HEK293 (cell line): Measurements from ENCODE around the gene C2orf80.
A peak's percentile ranks its signal among the peaks of the same experiment; 100 is the strongest.
"Not testable (repeated sequence)": the region's sequence is repeated elsewhere in the genome, so short reads cannot be mapped to it uniquely, and the experiment has no call there.

Experiments used
- CTCF ChIA-PET: fragments of 350-600 bp; formaldehyde crosslinking; extraction: SDS; loops from one replicate; lab custom pipeline; 2021; ENCODE audit warnings: antibody characterized with exemption; lab: Yijun Ruan, JAX
- POLR2A ChIA-PET: fragments of 300-600 bp; formaldehyde crosslinking; extraction: SDS; loops from one replicate; lab custom pipeline; 2020; ENCODE audit warnings: antibody characterized with exemption, inconsistent platforms; lab: Yijun Ruan, JAX
- H3K27ac ChIP-seq: fragments of 200-500 bp; sonication (Bioruptor generic); 2 replicates; pipeline ENCODE4 v1.5.1; 2014; ENCODE audit warnings: low read depth, low read length, control low read depth, inconsistent platforms; ENCODE audit errors: extremely low read depth
- H3K36me3 ChIP-seq, 2 experiments: fragments of 200-500 bp in 1 of 2; sonication (Bioruptor generic) in 1 of 2; 1 replicate in 1 of 2; 2 replicates in 1 of 2; pipeline ENCODE4 v1.5.1; 2014 to 2017; ENCODE audit warnings: inconsistent platforms in 2 of 2, low read length in 2 of 2; ENCODE audit not compliant: control insufficient read depth in 2 of 2, insufficient read depth in 1 of 2
- H3K4me1 ChIP-seq: fragments of 200-500 bp; sonication (Bioruptor generic); 2 replicates; pipeline ENCODE4 v1.5.1; 2014; ENCODE audit warnings: mild to moderate bottlenecking, low read length, inconsistent platforms; ENCODE audit not compliant: control insufficient read depth, insufficient read depth
- H3K4me3 ChIP-seq: 2 replicates; pipeline ENCODE4 v1.5.1; 2011; ENCODE audit warnings: low read depth, mild to moderate bottlenecking, control low read depth, low read length, moderate library complexity
- H3K9me3 ChIP-seq: fragments of 200-500 bp; sonication (Bioruptor generic); 2 replicates; pipeline ENCODE4 v1.5.1; 2014; ENCODE audit warnings: low read depth, low read length, inconsistent platforms; ENCODE audit not compliant: control insufficient read depth, insufficient read depth
- BCL11B ChIP-seq: fragments of 450-650 bp; formaldehyde crosslinking; IDR thresholded peaks from 2 replicates; pipeline ENCODE4 v1.5.1; 2016; ENCODE audit warnings: low read depth, missing biosample characterization, missing genetic modification characterization
- GLI2 ChIP-seq: fragments of 450-650 bp; formaldehyde crosslinking; IDR thresholded peaks from 2 replicates; pipeline ENCODE4; 2017; ENCODE audit warnings: missing biosample characterization, missing genetic modification characterization, low read depth, borderline replicate concordance
- GLI4 ChIP-seq: fragments of 450-650 bp; formaldehyde crosslinking; IDR thresholded peaks from 2 replicates; pipeline ENCODE4 v1.5.1; 2016; ENCODE audit warnings: missing biosample characterization, missing genetic modification characterization
- HOXD13 ChIP-seq: sonication (generic); formaldehyde crosslinking; IDR thresholded peaks from 2 replicates; pipeline ENCODE4 v1.8.0; 2022; ENCODE audit warnings: missing genetic modification reagents, borderline replicate concordance
- OVOL3 ChIP-seq: fragments of 450-650 bp; formaldehyde crosslinking; IDR thresholded peaks from 2 replicates; pipeline ENCODE4 v1.5.1; 2016; ENCODE audit warnings: missing biosample characterization, missing genetic modification characterization
- SP7 ChIP-seq: fragments of 450-650 bp; formaldehyde crosslinking; IDR thresholded peaks from 2 replicates; pipeline ENCODE4 v1.5.1; 2016; ENCODE audit warnings: missing biosample characterization, missing genetic modification characterization
- ZBTB17 ChIP-seq: fragments of 450-650 bp; formaldehyde crosslinking; IDR thresholded peaks from 2 replicates; pipeline ENCODE4 v1.5.1; 2016; ENCODE audit warnings: missing biosample characterization, missing genetic modification characterization
- ZNF132 ChIP-seq: fragments of 450-650 bp; formaldehyde crosslinking; IDR thresholded peaks from 2 replicates; pipeline ENCODE4 v1.5.1; 2017; ENCODE audit warnings: missing biosample characterization, missing genetic modification characterization, borderline replicate concordance
- ZNF146 ChIP-seq: fragments of 450-650 bp; formaldehyde crosslinking; IDR thresholded peaks from 2 replicates; pipeline ENCODE4 v1.5.1; 2016; ENCODE audit warnings: missing biosample characterization, missing genetic modification characterization
- ZNF174 ChIP-seq: fragments of 450-650 bp; formaldehyde crosslinking; IDR thresholded peaks from 2 replicates; pipeline ENCODE4 v1.5.0; 2017; ENCODE audit warnings: missing biosample characterization, mild to moderate bottlenecking, missing genetic modification characterization
- ZNF202 ChIP-seq: fragments of 450-650 bp; formaldehyde crosslinking; IDR thresholded peaks from 2 replicates; pipeline ENCODE4 v1.5.1; 2016; ENCODE audit warnings: missing biosample characterization, missing genetic modification characterization, borderline replicate concordance
- ZNF23 ChIP-seq: fragments of 450-650 bp; formaldehyde crosslinking; IDR thresholded peaks from 2 replicates; pipeline ENCODE4 v1.5.1; 2016; ENCODE audit warnings: missing biosample characterization, missing genetic modification characterization, borderline replicate concordance
- ZNF248 ChIP-seq: fragments of 450-650 bp; formaldehyde crosslinking; IDR thresholded peaks from 2 replicates; pipeline ENCODE4 v1.5.1; 2017; ENCODE audit warnings: missing biosample characterization, missing genetic modification characterization
- ZNF341 ChIP-seq: fragments of 450-650 bp; formaldehyde crosslinking; IDR thresholded peaks from 2 replicates; pipeline ENCODE4; 2016; ENCODE audit warnings: low read depth, missing biosample characterization, missing genetic modification characterization
- ZNF37A ChIP-seq: fragments of 450-650 bp; IDR thresholded peaks from 2 replicates; pipeline ENCODE4 v1.5.1; 2018; ENCODE audit warnings: missing biosample characterization, missing genetic modification characterization
- ZNF473 ChIP-seq: fragments of 450-650 bp; formaldehyde crosslinking; IDR thresholded peaks from 2 replicates; pipeline ENCODE4 v1.5.1; 2017; ENCODE audit warnings: missing biosample characterization, missing genetic modification characterization
- ZNF560 ChIP-seq: fragments of 450-650 bp; formaldehyde crosslinking; IDR thresholded peaks from 2 replicates; pipeline ENCODE4 v1.5.1; 2017; ENCODE audit warnings: missing biosample characterization, missing genetic modification characterization, borderline replicate concordance
- ZSCAN30 ChIP-seq: fragments of 450-650 bp; IDR thresholded peaks from 2 replicates; pipeline ENCODE4 v1.5.1; 2018; ENCODE audit warnings: missing biosample characterization, mild to moderate bottlenecking, missing genetic modification characterization, moderate library complexity
- ZXDB ChIP-seq: fragments of 450-650 bp; formaldehyde crosslinking; IDR thresholded peaks from 2 replicates; pipeline ENCODE4 v1.5.1; 2016; ENCODE audit warnings: missing biosample characterization, missing genetic modification characterization
- TF ChIP-seq, protein P1 (sequence below): sonication (generic); formaldehyde crosslinking; IDR thresholded peaks from 2 replicates; pipeline ENCODE4 v1.8.1; 2022; ENCODE audit warnings: mild to moderate bottlenecking, moderate library complexity, missing genetic modification reagents
- TF ChIP-seq, protein P2 (sequence below): fragments of 450-650 bp; formaldehyde crosslinking; IDR thresholded peaks from 2 replicates; pipeline ENCODE4 v1.5.1; 2016; ENCODE audit warnings: missing biosample characterization, missing genetic modification characterization
- TF ChIP-seq, protein P3 (sequence below): fragments of 450-650 bp; formaldehyde crosslinking; IDR thresholded peaks from 2 replicates; pipeline ENCODE4 v1.5.1; 2016; ENCODE audit warnings: missing biosample characterization, missing genetic modification characterization, borderline replicate concordance
- TF ChIP-seq, protein P4 (sequence below): fragments of 450-650 bp; formaldehyde crosslinking; IDR thresholded peaks from 2 replicates; pipeline ENCODE4 v1.5.1; 2017; ENCODE audit warnings: missing biosample characterization, missing genetic modification characterization

C2orf80 gene

DNA sequence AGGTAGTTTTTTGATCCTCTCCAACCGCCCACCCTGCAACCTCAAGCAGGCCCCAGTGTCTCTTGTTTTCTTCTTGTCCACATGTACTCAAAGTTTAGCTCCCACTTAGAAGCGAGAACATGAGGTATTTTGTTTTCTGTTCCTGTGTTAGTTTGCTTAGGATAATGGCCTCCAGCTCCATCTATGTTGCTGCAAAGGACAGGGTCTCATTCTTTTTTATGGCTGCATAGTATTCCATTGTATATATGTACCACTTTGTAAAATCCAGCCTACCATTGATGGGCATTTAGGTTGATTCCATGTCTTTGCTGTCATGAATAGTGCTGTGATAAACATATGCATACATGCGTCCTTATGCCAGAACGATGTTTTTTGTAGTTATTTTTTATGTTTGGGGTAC, 62.7 kb downstream of the C2orf80 start:
- ChIA-PET CTCF (no interaction called here), POLR2A (no interaction called here)
- no peaks in the 10 kb centered on the region for H3K4me1 ChIP-seq
- TF ChIP-seq OVOL3 (tag by site-specific recombination) = no peak
- TF ChIP-seq ZNF146 (tag by site-specific recombination) = peak; percentile 79
- TF ChIP-seq ZNF560 (tag by site-specific recombination) = no peak
- H3K9me3 ChIP-seq = no peaks in the 10 kb centered on the region
- no peak overlapping the region for H3K4me3 ChIP-seq
- no peak overlapping the region for H3K27ac ChIP-seq
- H3K36me3 ChIP-seq = no peaks in the 10 kb centered on the region

DNA sequence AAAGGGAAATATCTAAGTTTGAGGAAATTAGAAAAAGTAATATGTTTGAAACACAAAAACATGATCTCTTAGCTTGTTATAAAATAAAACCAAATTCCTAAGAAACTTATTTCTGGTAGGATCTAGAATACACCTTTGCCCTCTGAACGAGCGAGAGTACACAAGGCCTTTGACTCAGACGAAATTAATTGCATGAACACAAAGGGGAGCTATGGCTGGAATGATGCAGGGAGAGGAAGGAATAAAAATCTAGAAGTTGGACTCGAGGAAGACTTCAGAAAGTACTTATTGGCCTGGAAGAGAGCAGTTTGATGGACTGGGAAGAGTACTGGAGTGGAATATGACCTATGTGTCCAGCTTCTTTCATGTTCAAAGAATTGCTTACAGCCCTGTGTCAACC, 64.6 kb downstream of the C2orf80 start:
- Histone ChIP-seq H3K27ac (no peak overlapping the region), H3K9me3 (no peaks in the 10 kb centered on the region), H3K4me1 (no peaks in the 10 kb centered on the region), H3K36me3 (no peaks in the 10 kb centered on the region), H3K4me3 (no peak overlapping the region)
- ChIA-PET CTCF (interaction anchor here (1.3 kb wide), 1 partner anchor 51 kb away, joined by 6 read pairs; no protein-coding TSS in a partner anchor), POLR2A (interaction anchor here (0.6 kb wide), 1 partner anchor 16 kb away, joined by 3 read pairs; no protein-coding TSS in a partner anchor)
- TF ChIP-seq, protein P1, sequence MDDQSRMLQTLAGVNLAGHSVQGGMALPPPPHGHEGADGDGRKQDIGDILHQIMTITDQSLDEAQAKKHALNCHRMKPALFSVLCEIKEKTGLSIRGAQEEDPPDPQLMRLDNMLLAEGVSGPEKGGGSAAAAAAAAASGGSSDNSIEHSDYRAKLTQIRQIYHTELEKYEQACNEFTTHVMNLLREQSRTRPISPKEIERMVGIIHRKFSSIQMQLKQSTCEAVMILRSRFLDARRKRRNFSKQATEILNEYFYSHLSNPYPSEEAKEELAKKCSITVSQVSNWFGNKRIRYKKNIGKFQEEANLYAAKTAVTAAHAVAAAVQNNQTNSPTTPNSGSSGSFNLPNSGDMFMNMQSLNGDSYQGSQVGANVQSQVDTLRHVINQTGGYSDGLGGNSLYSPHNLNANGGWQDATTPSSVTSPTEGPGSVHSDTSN = no peak
- TF ChIP-seq HOXD13 (no peak), GLI4 (no peak), GLI2 (tag by site-specific recombination) (no peak), ZXDB (tag by site-specific recombination) (no peak), ZNF341 (tag by site-specific recombination) (no peak), ZNF248 (no peak), ZNF146 (tag by site-specific recombination) (no peak), ZSCAN30 (no peak), ZNF174 (tag by site-specific recombination) (no peak), SP7 (tag by site-specific recombination) (no peak)
- TF ChIP-seq, protein P2, sequence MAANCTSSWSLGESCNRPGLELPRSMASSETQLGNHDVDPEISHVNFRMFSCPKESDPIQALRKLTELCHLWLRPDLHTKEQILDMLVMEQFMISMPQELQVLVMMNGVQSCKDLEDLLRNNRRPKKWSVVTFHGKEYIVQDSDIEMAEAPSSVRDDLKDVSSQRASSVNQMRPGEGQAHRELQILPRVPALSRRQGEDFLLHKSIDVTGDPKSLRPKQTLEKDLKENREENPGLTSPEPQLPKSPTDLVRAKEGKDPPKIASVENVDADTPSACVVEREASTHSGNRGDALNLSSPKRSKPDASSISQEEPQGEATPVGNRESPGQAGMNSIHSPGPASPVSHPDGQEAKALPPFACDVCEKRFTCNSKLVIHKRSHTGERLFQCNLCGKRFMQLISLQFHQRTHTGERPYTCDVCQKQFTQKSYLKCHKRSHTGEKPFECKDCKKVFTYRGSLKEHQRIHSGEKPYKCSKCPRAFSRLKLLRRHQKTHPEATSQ (tag by site-specific recombination) = no peak

DNA sequence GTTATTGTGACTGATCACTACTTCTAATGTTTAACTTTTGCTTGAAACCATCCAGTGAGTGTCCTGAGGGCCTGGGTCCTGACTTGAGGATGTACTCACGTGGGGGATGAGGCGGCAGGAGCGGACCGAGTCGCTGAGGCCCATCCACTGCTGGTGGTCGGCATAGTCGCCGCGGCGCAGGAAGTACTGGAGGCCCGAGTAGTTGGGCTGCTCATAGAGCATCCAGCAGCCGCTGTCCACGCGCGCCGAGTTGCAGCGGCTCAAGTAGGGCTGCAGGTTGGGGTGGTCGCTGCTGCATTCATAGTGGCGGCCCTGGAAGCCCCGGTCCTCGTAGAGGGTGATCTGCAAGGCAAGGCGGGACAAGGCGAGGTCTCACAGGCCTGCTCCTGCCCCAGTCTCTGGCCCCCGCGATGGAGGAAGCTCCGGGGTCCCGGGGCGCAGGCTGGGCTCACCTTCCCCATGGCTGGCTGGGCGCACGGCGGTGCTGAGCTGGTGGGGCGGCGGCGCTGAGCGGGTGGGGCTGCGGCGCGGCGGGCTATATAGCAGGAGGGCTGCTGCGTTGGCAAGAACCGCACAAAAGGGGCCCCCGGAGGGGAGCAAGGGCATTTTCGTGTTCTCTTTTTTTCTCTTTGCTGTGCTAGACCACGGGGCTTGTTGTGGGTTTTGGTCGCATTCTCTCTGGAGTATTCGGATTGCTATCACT, 65.7 kb downstream of the C2orf80 start, which contains the start of gene CRYGD:
Gene CRYGD, minus strand, starts transcription at position 512 of the 703 bp plus-strand sequence. Its CDS starts 51 bp downstream, at position 461.
- POLR2A ChIA-PET, H3K4me1 ChIP-seq, H3K36me3 ChIP-seq, H3K4me3 ChIP-seq, H3K27ac ChIP-seq, H3K9me3 ChIP-seq: not testable (repeated sequence)
- CTCF ChIA-PET = interaction anchor here (1.3 kb wide), 1 partner anchor 52 kb away, joined by 6 read pairs; no protein-coding TSS in a partner anchor

DNA sequence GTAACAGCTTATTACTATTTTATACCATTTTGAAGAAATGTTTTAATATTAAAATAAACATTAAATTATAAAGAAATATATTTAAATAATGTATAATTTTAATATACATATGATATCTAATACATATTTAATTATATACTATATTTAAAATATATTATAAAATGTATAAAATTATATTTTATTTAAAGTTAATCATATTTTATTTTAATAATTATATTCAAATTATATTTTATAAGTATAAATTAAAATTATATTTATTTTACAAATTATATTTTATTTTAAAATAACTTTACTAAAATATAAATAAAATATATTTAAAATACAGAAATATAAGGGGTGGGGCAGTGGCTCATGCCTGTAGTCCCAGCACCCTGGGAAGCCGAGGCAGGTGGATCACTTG, 67.6 kb downstream of the C2orf80 start:
- ChIA-PET CTCF (interaction anchor here (1.0 kb wide), 1 partner anchor 33 kb away, joined by 3 read pairs; no protein-coding TSS in a partner anchor), POLR2A (no interaction called here)
- Histone ChIP-seq H3K9me3 (no peaks in the 10 kb centered on the region), H3K4me3 (no peak overlapping the region), H3K36me3 (no peaks in the 10 kb centered on the region), H3K27ac (no peak overlapping the region), H3K4me1 (no peaks in the 10 kb centered on the region)
- TF ChIP-seq, protein P3, sequence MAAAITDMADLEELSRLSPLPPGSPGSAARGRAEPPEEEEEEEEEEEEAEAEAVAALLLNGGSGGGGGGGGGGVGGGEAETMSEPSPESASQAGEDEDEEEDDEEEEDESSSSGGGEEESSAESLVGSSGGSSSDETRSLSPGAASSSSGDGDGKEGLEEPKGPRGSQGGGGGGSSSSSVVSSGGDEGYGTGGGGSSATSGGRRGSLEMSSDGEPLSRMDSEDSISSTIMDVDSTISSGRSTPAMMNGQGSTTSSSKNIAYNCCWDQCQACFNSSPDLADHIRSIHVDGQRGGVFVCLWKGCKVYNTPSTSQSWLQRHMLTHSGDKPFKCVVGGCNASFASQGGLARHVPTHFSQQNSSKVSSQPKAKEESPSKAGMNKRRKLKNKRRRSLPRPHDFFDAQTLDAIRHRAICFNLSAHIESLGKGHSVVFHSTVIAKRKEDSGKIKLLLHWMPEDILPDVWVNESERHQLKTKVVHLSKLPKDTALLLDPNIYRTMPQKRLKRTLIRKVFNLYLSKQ (tag by site-specific recombination) = no peak
- TF ChIP-seq ZBTB17 (tag by site-specific recombination) (no peak), ZNF37A (tag by site-specific recombination) (no peak), ZNF202 (tag by site-specific recombination) (no peak), ZSCAN30 (no peak), ZNF132 (no peak), ZNF473 (tag by site-specific recombination) (no peak), BCL11B (tag by site-specific recombination) (no peak), ZNF23 (no peak)
- TF ChIP-seq, protein P4, sequence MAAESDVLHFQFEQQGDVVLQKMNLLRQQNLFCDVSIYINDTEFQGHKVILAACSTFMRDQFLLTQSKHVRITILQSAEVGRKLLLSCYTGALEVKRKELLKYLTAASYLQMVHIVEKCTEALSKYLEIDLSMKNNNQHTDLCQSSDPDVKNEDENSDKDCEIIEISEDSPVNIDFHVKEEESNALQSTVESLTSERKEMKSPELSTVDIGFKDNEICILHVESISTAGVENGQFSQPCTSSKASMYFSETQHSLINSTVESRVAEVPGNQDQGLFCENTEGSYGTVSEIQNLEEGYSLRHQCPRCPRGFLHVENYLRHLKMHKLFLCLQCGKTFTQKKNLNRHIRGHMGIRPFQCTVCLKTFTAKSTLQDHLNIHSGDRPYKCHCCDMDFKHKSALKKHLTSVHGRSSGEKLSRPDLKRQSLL (tag by site-specific recombination) = no peak
